ENCODE results near the gene PSME2.

PSME2 gene

GRCh38 chr14:24179294-24179960 is 33.0 kb upstream of the PSME2 start:
- DNase-seq: no peak

- DNase-seq: no peak
Measured at GRCh38 chr14:24178399-24179178, 32.2 kb upstream of the PSME2 start.

GRCh38 chr14:24177891-24178290 is 31.5 kb upstream of the PSME2 start:
- no peak for DNase-seq

GRCh38 chr14:24177041-24177825 is 30.8 kb upstream of the PSME2 start:
- no peak for DNase-seq

GRCh38 chr14:24176599-24176998 is 30.2 kb upstream of the PSME2 start:
- DNase-seq: no peak

GRCh38 chr14:24172871-24173281 is 26.5 kb upstream of the PSME2 start:
- no peak for DNase-seq

- no peak for DNase-seq
Measured at GRCh38 chr14:24172261-24172860, 26.0 kb upstream of the PSME2 start.

- peak; percentile 73 for DNase-seq
Measured at GRCh38 chr14:24171422-24172260, 25.2 kb upstream of the PSME2 start, which contains the start of gene REC8. REC8 (plus strand) TSS chr14:24172080; CDS start chr14:24172553, 473 bp downstream.

- no peak for DNase-seq
Measured at GRCh38 chr14:24167469-24168114, 21.2 kb upstream of the PSME2 start.

- no peak for DNase-seq
Measured at GRCh38 chr14:24165785-24166184, 19.4 kb upstream of the PSME2 start.

- DNase-seq: no peak
Measured at GRCh38 chr14:24164518-24164991, 18.1 kb upstream of the PSME2 start.

GRCh38 chr14:24162093-24162492 is 15.7 kb upstream of the PSME2 start:
- no peak for DNase-seq

- DNase-seq: peak; percentile 98
Measured at GRCh38 chr14:24160850-24161804, 14.7 kb upstream of the PSME2 start, which contains the start of gene IRF9. IRF9 (plus strand) TSS chr14:24161265; CDS start chr14:24162145, 880 bp downstream.

GRCh38 chr14:24160499-24160849 is 14.1 kb upstream of the PSME2 start:
- no peak for DNase-seq

- no peak for DNase-seq
Measured at GRCh38 chr14:24159777-24160498, 13.5 kb upstream of the PSME2 start.

- DNase-seq: no peak
Measured at GRCh38 chr14:24157331-24157730, 10.9 kb upstream of the PSME2 start.

- no peak for DNase-seq
Measured at GRCh38 chr14:24156840-24157239, 10.4 kb upstream of the PSME2 start.

- no peak for DNase-seq
Measured at GRCh38 chr14:24155100-24155499, 8.7 kb upstream of the PSME2 start.

- no peak for DNase-seq
Measured at GRCh38 chr14:24151404-24152080, 5.1 kb upstream of the PSME2 start.
